MM.1S (cell line): ENCODE measurements around the gene DRAM2.

Source experiments
- DNase-seq: peaks from one replicate; pipeline ENCODE4 v3.0.0-alpha.2; 2015
- H2AFZ ChIP-seq: fragments of 300-600 bp; sonication (generic); 2 replicates; pipeline ENCODE4 v1.6.0; 2016; ENCODE audit warnings: antibody characterized with exemption, low read length
- H3F3A ChIP-seq: fragments of 300-600 bp; sonication (generic); 2 replicates; pipeline ENCODE4 v1.6.1; 2016; ENCODE audit warnings: mild to moderate bottlenecking, antibody characterized with exemption, low read length, moderate library complexity, mixed read lengths; ENCODE audit not compliant: insufficient read depth
- H3K27ac ChIP-seq: fragments of 300-600 bp; sonication (generic); 2 replicates; pipeline ENCODE4 v1.5.1; 2016; ENCODE audit warnings: mild to moderate bottlenecking, low read length
- H3K27me3 ChIP-seq: fragments of 300-600 bp; sonication (generic); replicated peaks from 2 replicates; pipeline ENCODE4 v1.6.0; 2016; ENCODE audit warnings: low read length; ENCODE audit not compliant: insufficient read depth
- H3K36me3 ChIP-seq: fragments of 300-600 bp; sonication (generic); replicated peaks from 2 replicates; pipeline ENCODE4 v1.6.1; 2016; ENCODE audit warnings: mild to moderate bottlenecking, low read length, mixed read lengths; ENCODE audit not compliant: insufficient read depth
- H3K4me1 ChIP-seq: fragments of 300-600 bp; sonication (generic); 2 replicates; pipeline ENCODE4 v1.6.1; 2016; ENCODE audit warnings: low read length, mixed read lengths
- H3K4me2 ChIP-seq: fragments of 300-600 bp; sonication (generic); 2 replicates; pipeline ENCODE4 v1.6.0; 2016; ENCODE audit warnings: low read depth, low read length
- H3K4me3 ChIP-seq: fragments of 300-600 bp; sonication (generic); 2 replicates; pipeline ENCODE4 v1.5.1; 2016; ENCODE audit warnings: low read length, mixed read lengths
- H3K79me2 ChIP-seq: fragments of 300-600 bp; sonication (generic); 2 replicates; pipeline ENCODE4 v1.6.1; 2016; ENCODE audit warnings: mixed run types, low read length, mixed read lengths
- H3K9ac ChIP-seq: fragments of 300-600 bp; sonication (generic); 2 replicates; pipeline ENCODE4 v1.6.1; 2016; ENCODE audit warnings: low read length, mixed read lengths
- H3K9me2 ChIP-seq: fragments of 300-600 bp; sonication (generic); replicated peaks from 2 replicates; pipeline ENCODE4 v1.6.1; 2016; ENCODE audit warnings: mild to moderate bottlenecking, low read length, mixed read lengths; ENCODE audit not compliant: insufficient read depth
- H3K9me3 ChIP-seq: fragments of 300-600 bp; sonication (generic); replicated peaks from 2 replicates; pipeline ENCODE4 v1.6.1; 2016; ENCODE audit warnings: mild to moderate bottlenecking, low read length, mixed read lengths; ENCODE audit not compliant: insufficient read depth
- H4K20me1 ChIP-seq: fragments of 300-600 bp; sonication (generic); 2 replicates; pipeline ENCODE4 v1.6.1; 2016; ENCODE audit warnings: mild to moderate bottlenecking, low read length, moderate library complexity, mixed read lengths; ENCODE audit not compliant: insufficient read depth
- CTCF ChIP-seq: fragments of 300-600 bp; sonication (generic); IDR thresholded peaks from 2 replicates; pipeline ENCODE4 v1.5.1; 2016; ENCODE audit warnings: antibody characterized with exemption, low read length, mixed read lengths
- EZH2 ChIP-seq: fragments of 300-600 bp; sonication (generic); optimal IDR thresholded peaks from 2 replicates; pipeline ENCODE3; 2017; ENCODE audit warnings: low read depth, mild to moderate bottlenecking, antibody characterized with exemption, low read length, mixed read lengths
- EZH2phosphoT487 ChIP-seq: fragments of 300-600 bp; sonication (generic); IDR thresholded peaks from 2 replicates; pipeline ENCODE4 v1.6.1; 2018; ENCODE audit warnings: antibody characterized with exemption, low read length

Gene DRAM2

GRCh38 chr1:111141245-111142220 lies 1.6 kb upstream of the DRAM2 start:
- H3K9me3 ChIP-seq = no peaks in the 10 kb centered on the region
- TF ChIP-seq EZH2phosphoT487 = no peak
- TF ChIP-seq CTCF = no peak
- no peak for TF ChIP-seq EZH2
- H3K4me2 ChIP-seq = peak overlapping the region; percentile 78
- H3K79me2 ChIP-seq = peaks cover 57% of the 10 kb centered on the region
- H3K27ac ChIP-seq = no peak overlapping the region
- H3K4me3 ChIP-seq = peak overlapping the region; percentile 87; the same call in 1 of the 2 replicates
- peak overlapping the region; percentile 66; the same call in 1 of the 2 replicates for H3K9ac ChIP-seq
- H3K9me2 ChIP-seq = no peaks in the 10 kb centered on the region
- no peaks in the 10 kb centered on the region for H3F3A ChIP-seq
- no peak for DNase-seq
- H3K4me1 ChIP-seq = no peaks in the 10 kb centered on the region
- H3K27me3 ChIP-seq = no peaks in the 10 kb centered on the region
- no peaks in the 10 kb centered on the region for H4K20me1 ChIP-seq
- H3K36me3 ChIP-seq = no peaks in the 10 kb centered on the region
- no peak overlapping the region for H2AFZ ChIP-seq

- no peak overlapping the region; the same call in 1 of the 2 replicates for H3K27ac ChIP-seq
- no peaks in the 10 kb centered on the region for H3K4me1 ChIP-seq
- peak overlapping the region; percentile 66; the same call in 1 of the 2 replicates for H3K9ac ChIP-seq
- no peaks in the 10 kb centered on the region for H3F3A ChIP-seq
- no peaks in the 10 kb centered on the region for H3K9me3 ChIP-seq
- no peaks in the 10 kb centered on the region for H3K36me3 ChIP-seq
- H3K4me3 ChIP-seq = peak overlapping the region; percentile 87
- H3K79me2 ChIP-seq = peaks cover 50% of the 10 kb centered on the region
- no peaks in the 10 kb centered on the region for H3K27me3 ChIP-seq
- no peak for TF ChIP-seq CTCF
- TF ChIP-seq EZH2phosphoT487 = no peak
- no peak for TF ChIP-seq EZH2
- H3K4me2 ChIP-seq = peak overlapping the region; percentile 78
- H3K9me2 ChIP-seq = no peaks in the 10 kb centered on the region
- H2AFZ ChIP-seq = peak overlapping the region; percentile 82
- no peaks in the 10 kb centered on the region for H4K20me1 ChIP-seq
- DNase-seq = peak; percentile 10
Measured at GRCh38 chr1:111140680-111140967, 731 bp upstream of the DRAM2 start.

- no peak for TF ChIP-seq EZH2phosphoT487
- TF ChIP-seq CTCF = no peak
- peak; percentile 9 for DNase-seq
Measured at GRCh38 chr1:111139324-111139955, 453 bp downstream of the DRAM2 start.

More at GRCh38 chr1:111139324-111139955, 453 bp downstream of the DRAM2 start:
- Histone ChIP-seq H3K4me2 (peak overlapping the region; percentile 51), H2AFZ (peak overlapping the region; percentile 82), H3K27me3 (no peaks in the 10 kb centered on the region), H3K9me3 (no peaks in the 10 kb centered on the region), H3K9ac (peak overlapping the region; percentile 66), H4K20me1 (no peaks in the 10 kb centered on the region), H3K27ac (peak overlapping the region; percentile 47; the same call in 1 of the 2 replicates), H3K9me2 (no peaks in the 10 kb centered on the region), H3F3A (no peaks in the 10 kb centered on the region), H3K79me2 (peaks cover 42% of the 10 kb centered on the region), H3K4me1 (no peaks in the 10 kb centered on the region), H3K4me3 (peak overlapping the region; percentile 87), H3K36me3 (no peaks in the 10 kb centered on the region)
